AG09319 (cell line): ENCODE measurements around the gene KIAA1217.

Experiments
- DNase-seq: peaks from one replicate; pipeline ENCODE4 v3.0.0-alpha.2; 2010; ENCODE audit warnings: low read depth; ENCODE audit errors: extremely low read depth
- TF ChIP-seq, protein P1 (sequence below): IDR thresholded peaks from 2 replicates; pipeline ENCODE4 v1.5.1; 2011; ENCODE audit warnings: low read depth, mild to moderate bottlenecking, inconsistent platforms, low read length, moderate library complexity

The KIAA1217 gene, protein sequence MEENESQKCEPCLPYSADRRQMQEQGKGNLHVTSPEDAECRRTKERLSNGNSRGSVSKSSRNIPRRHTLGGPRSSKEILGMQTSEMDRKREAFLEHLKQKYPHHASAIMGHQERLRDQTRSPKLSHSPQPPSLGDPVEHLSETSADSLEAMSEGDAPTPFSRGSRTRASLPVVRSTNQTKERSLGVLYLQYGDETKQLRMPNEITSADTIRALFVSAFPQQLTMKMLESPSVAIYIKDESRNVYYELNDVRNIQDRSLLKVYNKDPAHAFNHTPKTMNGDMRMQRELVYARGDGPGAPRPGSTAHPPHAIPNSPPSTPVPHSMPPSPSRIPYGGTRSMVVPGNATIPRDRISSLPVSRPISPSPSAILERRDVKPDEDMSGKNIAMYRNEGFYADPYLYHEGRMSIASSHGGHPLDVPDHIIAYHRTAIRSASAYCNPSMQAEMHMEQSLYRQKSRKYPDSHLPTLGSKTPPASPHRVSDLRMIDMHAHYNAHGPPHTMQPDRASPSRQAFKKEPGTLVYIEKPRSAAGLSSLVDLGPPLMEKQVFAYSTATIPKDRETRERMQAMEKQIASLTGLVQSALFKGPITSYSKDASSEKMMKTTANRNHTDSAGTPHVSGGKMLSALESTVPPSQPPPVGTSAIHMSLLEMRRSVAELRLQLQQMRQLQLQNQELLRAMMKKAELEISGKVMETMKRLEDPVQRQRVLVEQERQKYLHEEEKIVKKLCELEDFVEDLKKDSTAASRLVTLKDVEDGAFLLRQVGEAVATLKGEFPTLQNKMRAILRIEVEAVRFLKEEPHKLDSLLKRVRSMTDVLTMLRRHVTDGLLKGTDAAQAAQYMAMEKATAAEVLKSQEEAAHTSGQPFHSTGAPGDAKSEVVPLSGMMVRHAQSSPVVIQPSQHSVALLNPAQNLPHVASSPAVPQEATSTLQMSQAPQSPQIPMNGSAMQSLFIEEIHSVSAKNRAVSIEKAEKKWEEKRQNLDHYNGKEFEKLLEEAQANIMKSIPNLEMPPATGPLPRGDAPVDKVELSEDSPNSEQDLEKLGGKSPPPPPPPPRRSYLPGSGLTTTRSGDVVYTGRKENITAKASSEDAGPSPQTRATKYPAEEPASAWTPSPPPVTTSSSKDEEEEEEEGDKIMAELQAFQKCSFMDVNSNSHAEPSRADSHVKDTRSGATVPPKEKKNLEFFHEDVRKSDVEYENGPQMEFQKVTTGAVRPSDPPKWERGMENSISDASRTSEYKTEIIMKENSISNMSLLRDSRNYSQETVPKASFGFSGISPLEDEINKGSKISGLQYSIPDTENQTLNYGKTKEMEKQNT (N-terminal part only)

DNA sequence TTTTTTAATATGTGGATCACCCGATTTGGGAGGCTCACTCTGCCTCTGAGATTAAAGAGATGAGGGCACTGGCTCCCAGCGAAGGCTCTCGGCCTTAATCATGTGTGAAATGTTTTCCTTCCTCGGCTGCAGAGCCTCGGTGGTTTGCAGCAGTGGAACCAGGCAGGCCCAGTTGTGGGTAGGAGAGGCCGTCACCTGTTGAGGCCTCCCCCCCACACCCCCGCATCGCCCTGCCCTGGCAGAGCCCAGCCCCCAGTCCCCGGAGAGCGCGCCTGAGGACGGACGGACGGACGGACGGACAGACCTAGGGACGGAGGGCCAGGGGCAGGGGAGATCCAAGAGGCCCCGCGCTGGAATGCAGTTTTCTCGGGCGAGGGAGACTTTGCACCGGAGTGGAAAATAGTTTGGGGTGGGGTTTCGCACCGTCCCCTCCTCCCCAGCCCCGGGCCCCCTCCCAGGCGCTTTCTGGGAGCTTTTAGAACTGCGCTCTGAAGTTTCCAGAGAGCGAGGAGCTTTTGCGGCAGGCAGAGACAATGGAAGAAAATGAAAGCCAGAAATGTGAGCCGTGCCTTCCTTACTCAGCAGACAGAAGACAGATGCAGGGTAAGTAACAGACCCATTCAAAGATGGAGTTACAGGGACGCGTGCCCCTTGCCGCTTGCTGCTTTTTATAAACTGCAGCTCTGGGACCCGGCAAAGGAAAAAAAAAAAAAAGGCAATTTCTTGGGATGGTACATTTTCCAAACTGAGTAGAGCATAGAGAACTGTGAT, at the start of gene KIAA1217:
Gene KIAA1217, plus strand, starts transcription at position 478 of the 771 bp plus-strand sequence. Its CDS starts 56 bp downstream, at position 534.
- no peak for DNase-seq
- TF ChIP-seq, protein P1, sequence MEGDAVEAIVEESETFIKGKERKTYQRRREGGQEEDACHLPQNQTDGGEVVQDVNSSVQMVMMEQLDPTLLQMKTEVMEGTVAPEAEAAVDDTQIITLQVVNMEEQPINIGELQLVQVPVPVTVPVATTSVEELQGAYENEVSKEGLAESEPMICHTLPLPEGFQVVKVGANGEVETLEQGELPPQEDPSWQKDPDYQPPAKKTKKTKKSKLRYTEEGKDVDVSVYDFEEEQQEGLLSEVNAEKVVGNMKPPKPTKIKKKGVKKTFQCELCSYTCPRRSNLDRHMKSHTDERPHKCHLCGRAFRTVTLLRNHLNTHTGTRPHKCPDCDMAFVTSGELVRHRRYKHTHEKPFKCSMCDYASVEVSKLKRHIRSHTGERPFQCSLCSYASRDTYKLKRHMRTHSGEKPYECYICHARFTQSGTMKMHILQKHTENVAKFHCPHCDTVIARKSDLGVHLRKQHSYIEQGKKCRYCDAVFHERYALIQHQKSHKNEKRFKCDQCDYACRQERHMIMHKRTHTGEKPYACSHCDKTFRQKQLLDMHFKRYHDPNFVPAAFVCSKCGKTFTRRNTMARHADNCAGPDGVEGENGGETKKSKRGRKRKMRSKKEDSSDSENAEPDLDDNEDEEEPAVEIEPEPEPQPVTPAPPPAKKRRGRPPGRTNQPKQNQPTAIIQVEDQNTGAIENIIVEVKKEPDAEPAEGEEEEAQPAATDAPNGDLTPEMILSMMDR: no peak

DNA sequence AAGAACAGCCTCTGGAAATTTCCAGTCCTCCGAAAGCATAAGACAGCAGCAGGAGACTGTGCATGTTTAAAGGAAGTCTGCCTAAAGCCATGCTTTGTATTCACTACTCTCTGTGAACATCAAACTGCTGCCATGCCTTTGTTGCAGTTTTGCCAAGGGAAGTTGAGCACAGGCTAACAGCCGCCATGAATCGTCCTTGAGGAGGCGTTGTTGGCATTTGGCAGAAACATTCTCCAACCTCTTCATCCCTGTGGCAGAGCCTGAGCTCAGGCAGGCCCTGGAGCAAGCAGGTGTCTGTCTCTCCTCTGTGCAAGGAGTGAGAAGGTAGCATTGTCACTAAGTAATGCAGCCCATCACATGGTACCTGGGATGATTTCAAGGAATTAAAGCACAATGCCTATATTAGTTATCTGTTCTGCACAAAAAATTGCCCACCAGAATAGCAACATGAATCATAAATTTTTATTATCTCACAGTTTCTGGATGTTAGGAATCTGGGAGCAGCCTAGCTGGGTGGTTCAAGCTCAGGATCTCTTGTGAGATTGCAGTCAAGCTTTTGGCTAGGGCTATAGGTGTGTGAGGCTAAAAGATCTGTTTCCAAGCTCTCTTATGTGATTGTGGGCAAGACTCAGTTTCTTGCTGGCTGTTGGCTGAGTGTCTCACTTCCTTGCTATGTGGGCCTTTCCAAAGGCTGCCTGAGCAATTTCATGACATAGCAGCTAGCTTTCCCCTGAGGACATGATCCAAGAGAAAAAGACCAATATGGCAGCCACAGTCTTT, 46.5 kb upstream of the KIAA1217 start:
- no peak for DNase-seq
- TF ChIP-seq, protein P1: no peak

- DNase-seq: no peak
- TF ChIP-seq, protein P1: no peak
These were observed 45.5 kb upstream of the KIAA1217 start for GRCh38 chr10:24163485-24163884.

DNA sequence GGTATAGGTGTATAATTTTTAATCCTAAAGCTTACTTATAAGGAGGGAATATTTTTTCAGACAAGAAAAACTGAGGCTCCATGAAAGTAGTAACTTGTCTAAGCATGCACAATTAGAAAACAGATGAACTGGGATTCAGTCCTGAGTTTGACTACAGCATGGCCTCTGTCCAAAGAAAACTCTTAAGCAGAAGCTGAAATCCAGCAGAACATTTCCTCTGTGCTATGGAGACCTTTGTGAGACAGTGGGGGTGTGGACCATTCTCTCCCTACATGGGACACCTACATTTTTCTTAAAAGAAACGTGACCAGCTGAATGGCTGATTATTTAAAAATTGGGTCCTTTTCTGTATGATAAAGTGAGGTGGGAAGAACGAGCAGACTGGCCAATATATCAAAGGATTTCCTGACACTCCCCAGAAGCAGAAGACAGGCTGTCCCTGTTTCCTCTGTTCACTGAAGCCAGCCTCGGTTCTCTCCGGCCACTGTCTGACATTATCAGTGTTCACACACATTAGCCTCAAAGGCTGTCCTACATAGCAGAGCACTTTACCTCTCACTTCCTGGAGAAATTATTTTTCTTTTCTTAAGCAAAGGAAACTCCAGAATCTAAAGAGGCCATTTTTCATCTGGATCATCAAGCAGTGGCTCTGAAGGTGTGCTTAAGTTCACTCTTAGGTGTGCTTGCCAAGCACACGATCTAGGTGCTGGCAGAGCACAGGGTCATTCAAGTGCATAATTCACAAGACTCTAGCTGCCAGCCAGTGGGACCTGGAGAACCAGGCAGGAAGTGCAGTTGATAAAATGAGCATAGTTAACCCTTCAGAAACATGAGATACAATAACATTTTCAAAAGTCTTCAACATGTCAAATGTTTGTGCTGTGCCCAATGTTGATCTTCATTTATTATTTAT, 40.4 kb upstream of the KIAA1217 start:
- no peak for DNase-seq
- TF ChIP-seq, protein P1: no peak

DNA sequence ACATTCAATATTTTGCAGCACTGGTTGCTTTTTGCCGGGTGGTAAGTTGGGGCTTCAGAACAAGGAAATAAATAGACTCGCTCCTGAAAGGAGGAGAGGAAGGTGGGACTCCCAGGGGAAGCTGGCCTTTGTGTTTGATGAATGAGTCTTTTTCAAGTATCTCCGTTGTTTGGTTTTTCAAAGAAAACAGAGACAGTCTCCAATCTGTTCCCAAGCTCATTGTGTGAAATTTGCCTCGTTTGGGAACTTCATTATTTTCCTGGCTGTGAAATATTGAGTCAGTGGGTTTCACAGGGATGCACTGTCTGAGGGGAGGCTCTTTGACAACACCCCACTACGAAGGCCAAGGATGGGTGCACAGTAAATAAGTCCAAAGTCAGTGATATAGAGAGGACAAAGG, 38.7 kb upstream of the KIAA1217 start:
- TF ChIP-seq, protein P1: no peak
- no peak for DNase-seq
